Caco-2 (cell line): Measurements from ENCODE around the gene MAP1B. TPM values are rescaled to one million over a fixed set of nuclear protein-coding genes. Genes with fewer than 3 reads are reported as not detected.

Experiments used
- BruUV-seq: library from RNA; stranded (reverse); fragments of 400-500 nt; replicated peaks from 2 replicates; lab custom pipeline; 2021; lab: Mats Ljungman, UMichigan
- CTCF ChIA-PET: fragments of 300-600 bp; sonication (Branson Sonifier 250); formaldehyde crosslinking; loops from one replicate; lab custom pipeline; 2022; ENCODE audit warnings: antibody characterized with exemption; lab: Charles Lee
- POLR2A ChIA-PET: fragments of 300-600 bp; sonication (Branson Sonifier 250); formaldehyde crosslinking; loops from one replicate; lab custom pipeline; 2022; ENCODE audit warnings: antibody characterized with exemption; lab: Charles Lee
- DNase-seq, 2 experiments: peaks; one replicate each; pipeline versions ENCODE4 v3.0.0 to v3.0.0-alpha.2; 2020 to 2022
- H3K27me3 ChIP-seq: replicated peaks from 2 replicates; pipeline ENCODE4 v1.6.0; 2011; ENCODE audit warnings: low read length; ENCODE audit not compliant: control insufficient read depth, insufficient read depth
- H3K36me3 ChIP-seq: 2 replicates; pipeline ENCODE4 v1.5.1; 2011; ENCODE audit warnings: low read length; ENCODE audit not compliant: control insufficient read depth, insufficient read depth
- H3K4me1 ChIP-seq: fragments of 250-450 bp; sonication (Bioruptor Pico); 2 replicates; pipeline ENCODE4 v1.5.1; 2020; ENCODE audit warnings: mild to moderate bottlenecking
- H3K4me3 ChIP-seq: 2 replicates; pipeline ENCODE4 v1.5.1; 2011; ENCODE audit warnings: low read depth, mild to moderate bottlenecking, control low read depth, low read length
- H3K9me3 ChIP-seq: fragments of 250-450 bp; sonication (Bioruptor Pico); 2 replicates; pipeline ENCODE4 v1.5.1; 2020; ENCODE audit warnings: mild to moderate bottlenecking, moderate library complexity
- H3K27ac Mint-ChIP-seq: one replicate; pipeline ENCODE4 v1.8.0; 2022; ENCODE audit warnings: mixed read lengths; ENCODE audit not compliant: unreplicated experiment
- H3K27me3 Mint-ChIP-seq: one replicate; pipeline ENCODE4 v1.8.0; 2022; ENCODE audit warnings: mixed read lengths; ENCODE audit not compliant: insufficient read depth, unreplicated experiment
- H3K36me3 Mint-ChIP-seq: one replicate; pipeline ENCODE4 v1.8.0; 2022; ENCODE audit warnings: mild to moderate bottlenecking, mixed read lengths; ENCODE audit not compliant: insufficient read depth, unreplicated experiment
- H3K4me1 Mint-ChIP-seq: one replicate; pipeline ENCODE4 v1.8.0; 2022; ENCODE audit warnings: low read depth, mixed read lengths; ENCODE audit not compliant: unreplicated experiment
- H3K4me3 Mint-ChIP-seq: one replicate; pipeline ENCODE4 v1.8.0; 2022; ENCODE audit warnings: mild to moderate bottlenecking, moderate library complexity, mixed read lengths; ENCODE audit not compliant: unreplicated experiment
- H3K9me3 Mint-ChIP-seq: one replicate; pipeline ENCODE4 v1.8.0; 2022; ENCODE audit warnings: mixed read lengths; ENCODE audit not compliant: unreplicated experiment
- intact Hi-C: fragments of 100-400 bp; cut with micrococcal nuclease; formaldehyde crosslinking; loops from one replicate; pipeline ENCODE4 v1.10.0; 2022; ENCODE audit not compliant: unreplicated experiment
- total RNA-seq: library from RNA; stranded (reverse); gene quantifications from 2 replicates; pipeline ENCODE4 v1.2.3, GENCODE V29; 2022
- TF ChIP-seq, protein P1 (sequence below), 2 experiments: fragments of 200-600 bp in 1 of 2; IDR thresholded peaks; 1 replicate in 1 of 2; 2 replicates in 1 of 2; pipeline versions ENCODE4 v1.5.1 to v1.8.0; 2011 to 2022; ENCODE audit warnings: antibody characterized with exemption in 1 of 2, control low read depth in 1 of 2, inconsistent platforms in 1 of 2, low read depth in 1 of 2, low read length in 1 of 2, mild to moderate bottlenecking in 1 of 2, moderate library complexity in 1 of 2; ENCODE audit not compliant: insufficient read depth in 1 of 2, severe bottlenecking in 1 of 2, unreplicated experiment in 1 of 2

MAP1B gene
- total RNA-seq, 1 experiment from 2014 or later = 0.66 TPM

DNA sequence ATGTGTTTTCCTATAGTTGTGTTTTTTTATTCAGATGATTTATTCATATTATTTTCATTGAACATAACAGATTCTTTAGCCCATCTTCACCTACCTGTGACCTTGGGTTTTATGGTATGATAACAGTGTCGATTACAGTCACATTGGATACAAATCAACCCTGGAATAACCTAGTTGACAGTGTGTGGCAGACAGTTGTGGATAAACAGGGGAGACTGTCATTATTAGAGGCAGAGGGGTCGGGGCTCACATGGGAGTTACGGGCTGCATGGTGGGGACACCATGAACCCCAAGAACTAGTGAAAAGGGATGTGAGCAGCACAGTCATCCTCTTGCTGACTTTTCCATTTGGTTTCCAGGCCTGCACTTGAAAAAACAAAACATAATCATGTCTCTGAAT lies 29.9 kb upstream of the MAP1B start:
- BruUV-seq = no TSS peak
- Histone ChIP-seq H3K36me3 (no peaks in the 10 kb centered on the region), H3K4me3 (no peak overlapping the region), H3K27me3 (peaks cover 3% of the 10 kb centered on the region), H3K9me3 (no peaks in the 10 kb centered on the region), H3K4me1 (no peaks in the 10 kb centered on the region)
- ChIA-PET POLR2A (no interaction called here), CTCF (no interaction called here)
- TF ChIP-seq, protein P1, sequence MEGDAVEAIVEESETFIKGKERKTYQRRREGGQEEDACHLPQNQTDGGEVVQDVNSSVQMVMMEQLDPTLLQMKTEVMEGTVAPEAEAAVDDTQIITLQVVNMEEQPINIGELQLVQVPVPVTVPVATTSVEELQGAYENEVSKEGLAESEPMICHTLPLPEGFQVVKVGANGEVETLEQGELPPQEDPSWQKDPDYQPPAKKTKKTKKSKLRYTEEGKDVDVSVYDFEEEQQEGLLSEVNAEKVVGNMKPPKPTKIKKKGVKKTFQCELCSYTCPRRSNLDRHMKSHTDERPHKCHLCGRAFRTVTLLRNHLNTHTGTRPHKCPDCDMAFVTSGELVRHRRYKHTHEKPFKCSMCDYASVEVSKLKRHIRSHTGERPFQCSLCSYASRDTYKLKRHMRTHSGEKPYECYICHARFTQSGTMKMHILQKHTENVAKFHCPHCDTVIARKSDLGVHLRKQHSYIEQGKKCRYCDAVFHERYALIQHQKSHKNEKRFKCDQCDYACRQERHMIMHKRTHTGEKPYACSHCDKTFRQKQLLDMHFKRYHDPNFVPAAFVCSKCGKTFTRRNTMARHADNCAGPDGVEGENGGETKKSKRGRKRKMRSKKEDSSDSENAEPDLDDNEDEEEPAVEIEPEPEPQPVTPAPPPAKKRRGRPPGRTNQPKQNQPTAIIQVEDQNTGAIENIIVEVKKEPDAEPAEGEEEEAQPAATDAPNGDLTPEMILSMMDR (IDR thresholded peaks at IDR 0.05; ENCODE audit: insufficient read depth in 1 of 2, low read depth in 1 of 2, low read length in 1 of 2, severe bottlenecking in 1 of 2, unreplicated experiment in 1 of 2) = no peak
- no peaks in the 10 kb centered on the region for H3K36me3 Mint-ChIP-seq
- H3K27me3 Mint-ChIP-seq = peaks cover 15% of the 10 kb centered on the region
- H3K27ac Mint-ChIP-seq = no peak overlapping the region
- intact Hi-C loops = no loop called here
- no peaks in the 10 kb centered on the region for H3K9me3 Mint-ChIP-seq
- no peaks in the 10 kb centered on the region for H3K4me1 Mint-ChIP-seq
- H3K4me3 Mint-ChIP-seq = no peak overlapping the region
- DNase-seq = no peak

DNA sequence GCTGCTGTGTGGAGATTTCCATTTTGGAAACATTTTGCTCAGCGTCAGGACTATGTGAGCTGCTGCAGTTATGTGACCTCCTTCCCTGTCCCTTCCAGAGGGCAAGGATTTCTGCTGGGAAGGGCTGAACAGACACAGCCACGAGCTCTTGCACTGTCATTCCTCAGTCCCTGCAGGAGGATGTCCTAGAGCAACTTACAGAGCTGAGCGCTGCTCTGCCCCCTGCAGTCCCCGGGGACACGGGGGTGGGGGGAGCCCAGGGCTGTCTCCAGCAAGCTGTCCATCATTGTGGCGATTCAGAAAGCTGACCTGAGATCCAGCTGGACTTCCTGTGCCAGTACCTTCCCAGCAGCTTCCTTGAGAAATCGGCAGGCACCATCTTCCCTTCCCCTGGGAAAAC lies 28.0 kb upstream of the MAP1B start:
- H3K4me1 Mint-ChIP-seq = no peaks in the 10 kb centered on the region
- no peak overlapping the region for H3K4me3 Mint-ChIP-seq
- peaks cover 3% of the 10 kb centered on the region for H3K27me3 ChIP-seq
- peaks cover 19% of the 10 kb centered on the region for H3K27me3 Mint-ChIP-seq
- TF ChIP-seq, protein P1 (IDR thresholded peaks at IDR 0.05; ENCODE audit: insufficient read depth in 1 of 2, low read depth in 1 of 2, low read length in 1 of 2, severe bottlenecking in 1 of 2, unreplicated experiment in 1 of 2) = peak in 1 of 2 experiments; percentile 31
- CTCF ChIA-PET = interaction anchor here (0.5 kb wide), 1 partner anchor 257 kb away, joined by 4 read pairs; no protein-coding TSS in a partner anchor
- intact Hi-C loops = no loop called here
- H3K36me3 ChIP-seq = no peaks in the 10 kb centered on the region
- H3K4me1 ChIP-seq = no peaks in the 10 kb centered on the region
- no peak overlapping the region for H3K4me3 ChIP-seq
- no peaks in the 10 kb centered on the region for H3K9me3 Mint-ChIP-seq
- H3K9me3 ChIP-seq = no peaks in the 10 kb centered on the region
- DNase-seq = peak in 1 of 2 experiments; percentile 11
- no TSS peak for BruUV-seq
- H3K27ac Mint-ChIP-seq = no peak overlapping the region
- H3K36me3 Mint-ChIP-seq = no peaks in the 10 kb centered on the region
- POLR2A ChIA-PET = no interaction called here

DNA sequence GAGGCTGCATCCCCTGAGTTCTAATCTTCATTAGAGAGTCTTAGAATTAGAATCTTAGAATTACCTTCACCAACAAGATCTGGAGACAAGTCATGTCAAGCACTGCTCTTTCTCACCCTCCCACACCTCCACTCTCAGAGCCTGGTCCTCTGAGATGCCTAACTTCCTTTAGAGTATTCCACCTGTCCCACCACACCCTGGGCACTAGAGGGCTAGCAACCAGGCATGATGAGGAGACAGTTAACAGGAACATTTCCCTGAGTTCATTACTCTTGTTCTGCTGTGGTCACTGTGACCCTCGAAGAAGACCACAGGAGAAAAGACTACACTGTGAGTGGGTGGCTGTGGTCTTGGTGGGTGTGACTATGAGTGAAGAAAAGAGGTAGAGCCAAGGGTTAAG lies 25.2 kb upstream of the MAP1B start:
- BruUV-seq = no TSS peak
- Mint-ChIP-seq H3K27ac (no peak overlapping the region), H3K27me3 (peaks cover 23% of the 10 kb centered on the region), H3K4me3 (no peak overlapping the region), H3K36me3 (no peaks in the 10 kb centered on the region), H3K4me1 (no peaks in the 10 kb centered on the region), H3K9me3 (no peaks in the 10 kb centered on the region)
- intact Hi-C loops = no loop called here
- ChIA-PET CTCF (no interaction called here), POLR2A (no interaction called here)
- H3K36me3 ChIP-seq = no peaks in the 10 kb centered on the region
- H3K4me3 ChIP-seq = no peak overlapping the region
- H3K27me3 ChIP-seq = peaks cover 1% of the 10 kb centered on the region
- H3K9me3 ChIP-seq = no peaks in the 10 kb centered on the region
- H3K4me1 ChIP-seq = no peaks in the 10 kb centered on the region
- TF ChIP-seq, protein P1 (IDR thresholded peaks at IDR 0.05; ENCODE audit: insufficient read depth in 1 of 2, low read depth in 1 of 2, low read length in 1 of 2, severe bottlenecking in 1 of 2, unreplicated experiment in 1 of 2) = no peak
- no peak for DNase-seq
